Islet of Langerhans (tissue), 1 donor: ENCODE measurements around the gene RNF39.
A peak's percentile ranks its signal among the peaks of the same experiment; 100 is the strongest.

Experiments used
- FAIRE-seq: peaks from one replicate; lab custom pipeline; 2011; peaks lifted over from hg19 to GRCh38; lab: Jason Lieb, UNC

RNF39 gene

DNA sequence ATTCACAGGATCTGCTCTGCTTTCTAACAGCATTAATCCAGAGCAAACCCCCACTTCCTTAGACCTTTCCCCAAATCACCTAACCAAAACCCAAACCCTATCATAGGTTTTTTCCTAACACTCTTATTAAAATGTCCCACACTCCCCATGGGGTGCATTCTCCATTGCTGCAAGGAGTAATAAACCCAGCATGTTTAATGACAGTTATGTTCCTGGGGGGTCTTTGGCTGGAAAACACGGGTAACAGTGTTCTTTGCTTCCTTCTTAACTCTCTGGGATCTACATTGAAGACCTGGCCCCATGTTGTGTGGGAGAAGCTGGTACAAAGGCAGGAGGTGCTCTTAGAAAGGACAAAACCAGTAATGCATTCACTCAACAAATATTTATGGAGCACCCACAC, 21.3 kb upstream of the RNF39 start:
- FAIRE-seq: no peak

DNA sequence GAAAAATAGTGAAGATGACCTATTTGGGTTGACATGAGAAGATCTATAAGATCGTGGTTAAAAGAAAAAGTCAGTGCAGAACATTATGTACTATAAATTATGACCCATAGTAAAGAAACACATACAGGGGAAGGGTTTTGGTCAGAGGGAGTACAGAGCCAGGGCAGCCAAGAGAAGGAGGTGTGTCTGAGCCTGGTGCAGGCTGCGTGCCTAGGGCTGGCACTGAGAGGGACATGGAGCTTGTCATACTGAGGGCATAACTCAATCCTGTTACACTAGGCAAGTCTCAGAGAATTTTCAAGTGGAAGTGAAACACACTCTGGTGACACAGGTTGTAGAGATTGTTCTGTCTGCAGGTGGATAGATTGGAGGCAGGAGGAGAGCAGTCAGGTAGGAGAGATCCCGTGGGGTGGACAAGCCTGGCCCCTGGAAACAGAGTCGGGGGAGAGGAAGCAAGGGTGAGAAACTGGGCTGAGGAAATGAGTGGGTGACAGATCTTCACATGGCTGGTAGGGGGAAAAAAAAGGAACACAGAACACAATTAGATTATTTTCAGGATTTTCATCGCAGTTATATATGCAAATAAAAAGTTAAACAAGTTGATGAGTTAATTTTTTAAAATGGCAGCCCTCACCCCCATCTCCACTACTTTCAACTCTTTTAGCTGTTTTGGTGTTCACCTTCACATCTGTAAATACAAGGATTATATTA, 18.5 kb upstream of the RNF39 start:
- FAIRE-seq: no peak

DNA sequence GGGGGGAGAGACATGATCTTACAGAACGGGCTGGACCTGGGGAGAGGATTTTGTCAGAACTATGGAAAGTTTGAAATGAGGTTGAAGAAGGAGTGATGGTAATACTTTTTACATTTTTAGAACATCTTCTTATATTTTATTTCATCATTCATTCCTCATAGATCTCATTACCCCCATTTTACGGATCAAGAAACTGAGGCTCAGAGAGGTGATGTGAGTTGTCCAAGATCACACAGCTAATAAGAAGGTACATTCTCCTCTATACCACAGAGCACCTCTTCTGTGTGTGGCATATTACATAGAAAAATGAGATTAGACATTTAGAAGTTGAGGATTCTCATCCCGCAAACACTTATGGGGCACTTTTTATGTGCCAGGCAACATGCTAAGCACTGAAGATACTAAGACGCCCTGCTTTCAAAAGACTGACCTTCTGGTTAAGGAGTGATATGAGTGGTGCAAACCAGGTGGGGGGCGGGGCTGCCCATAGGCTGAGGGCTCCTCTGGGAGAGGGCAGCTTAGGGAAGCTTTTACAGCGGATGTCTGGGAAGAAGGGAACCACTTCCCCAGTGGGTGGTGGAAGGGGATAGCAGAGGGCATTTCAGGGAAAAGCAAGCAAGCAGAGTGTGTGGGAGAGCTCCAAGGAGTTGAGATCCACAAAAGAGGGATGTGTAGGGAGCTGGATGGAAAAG, 17.4 kb upstream of the RNF39 start:
- FAIRE-seq: no peak

DNA sequence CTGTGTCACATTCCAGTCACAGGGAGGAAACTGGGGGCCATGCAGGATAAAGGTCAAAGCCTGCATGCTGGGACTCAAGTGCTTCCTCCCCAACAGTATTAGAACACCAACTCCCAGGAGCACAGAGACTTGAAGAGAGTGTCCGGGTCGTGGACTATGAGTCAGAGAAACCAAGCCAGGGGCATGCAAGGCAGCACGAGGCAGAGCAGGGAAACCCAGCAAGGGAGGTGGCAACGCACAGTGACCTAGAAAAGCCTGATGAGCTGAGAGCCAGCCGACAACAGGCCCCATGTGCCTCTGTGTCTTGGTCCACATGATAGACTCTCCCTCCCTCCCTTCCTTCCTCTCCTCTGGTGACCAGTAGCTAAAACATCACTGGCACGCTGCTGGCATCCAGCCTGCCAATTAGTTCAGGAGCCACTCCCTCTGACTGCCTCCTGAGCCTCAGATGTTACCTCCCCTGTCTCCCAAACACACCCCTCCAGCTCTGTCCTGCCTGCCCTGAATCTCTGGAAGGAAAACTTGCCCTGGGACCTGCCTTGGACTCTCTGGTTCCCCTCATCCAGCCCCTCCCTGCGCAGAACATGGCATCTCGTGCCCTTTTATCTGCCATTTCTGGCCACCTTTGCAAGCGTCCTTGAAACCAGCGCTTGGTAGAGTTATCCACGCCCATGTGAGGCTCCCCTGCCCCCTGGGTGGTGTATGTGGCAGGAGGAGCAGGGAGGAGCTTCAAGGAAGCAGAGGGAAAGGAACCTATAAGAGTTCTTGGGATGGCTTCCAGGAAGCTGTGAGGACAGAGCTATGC, 16.2 kb upstream of the RNF39 start:
- FAIRE-seq: no peak

DNA sequence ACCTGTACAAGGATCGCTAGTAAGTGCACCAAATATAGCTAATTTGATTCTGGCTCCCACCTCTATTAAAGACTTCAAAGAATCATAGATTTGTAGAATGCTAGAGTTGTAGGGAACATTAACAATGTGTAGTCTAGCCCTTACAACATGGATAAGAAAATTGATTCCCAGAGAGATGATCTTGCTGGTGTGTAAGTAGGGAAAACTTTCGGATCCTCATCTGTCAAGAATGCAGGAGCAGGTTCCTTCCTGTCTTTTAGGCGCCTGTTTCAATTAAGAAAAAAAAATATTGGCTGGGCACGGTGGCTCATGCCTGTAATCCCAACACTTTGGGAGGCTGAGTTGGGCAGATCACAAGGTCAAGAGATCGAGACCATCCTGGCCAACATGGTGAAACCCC, 12.3 kb upstream of the RNF39 start:
- no peak for FAIRE-seq

DNA sequence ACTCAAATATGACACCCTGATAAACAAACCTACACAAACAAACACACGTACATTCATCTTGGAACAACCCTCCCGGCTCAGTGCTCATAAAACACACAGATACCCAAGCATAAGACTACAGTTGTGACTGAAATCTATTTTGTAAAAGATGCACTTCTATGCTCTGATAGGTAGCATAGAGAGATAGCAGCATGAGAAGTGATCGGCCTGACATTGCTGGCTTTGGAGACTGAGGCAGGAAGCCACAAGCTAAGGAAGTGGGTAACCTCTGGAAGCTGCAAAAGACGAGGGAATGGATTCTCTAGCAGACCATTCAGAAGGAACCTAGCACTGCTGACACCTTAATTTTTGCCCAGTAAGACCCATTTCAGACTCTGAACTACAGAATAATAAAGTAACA, 1.6 kb upstream of the RNF39 start:
- no peak for FAIRE-seq

DNA sequence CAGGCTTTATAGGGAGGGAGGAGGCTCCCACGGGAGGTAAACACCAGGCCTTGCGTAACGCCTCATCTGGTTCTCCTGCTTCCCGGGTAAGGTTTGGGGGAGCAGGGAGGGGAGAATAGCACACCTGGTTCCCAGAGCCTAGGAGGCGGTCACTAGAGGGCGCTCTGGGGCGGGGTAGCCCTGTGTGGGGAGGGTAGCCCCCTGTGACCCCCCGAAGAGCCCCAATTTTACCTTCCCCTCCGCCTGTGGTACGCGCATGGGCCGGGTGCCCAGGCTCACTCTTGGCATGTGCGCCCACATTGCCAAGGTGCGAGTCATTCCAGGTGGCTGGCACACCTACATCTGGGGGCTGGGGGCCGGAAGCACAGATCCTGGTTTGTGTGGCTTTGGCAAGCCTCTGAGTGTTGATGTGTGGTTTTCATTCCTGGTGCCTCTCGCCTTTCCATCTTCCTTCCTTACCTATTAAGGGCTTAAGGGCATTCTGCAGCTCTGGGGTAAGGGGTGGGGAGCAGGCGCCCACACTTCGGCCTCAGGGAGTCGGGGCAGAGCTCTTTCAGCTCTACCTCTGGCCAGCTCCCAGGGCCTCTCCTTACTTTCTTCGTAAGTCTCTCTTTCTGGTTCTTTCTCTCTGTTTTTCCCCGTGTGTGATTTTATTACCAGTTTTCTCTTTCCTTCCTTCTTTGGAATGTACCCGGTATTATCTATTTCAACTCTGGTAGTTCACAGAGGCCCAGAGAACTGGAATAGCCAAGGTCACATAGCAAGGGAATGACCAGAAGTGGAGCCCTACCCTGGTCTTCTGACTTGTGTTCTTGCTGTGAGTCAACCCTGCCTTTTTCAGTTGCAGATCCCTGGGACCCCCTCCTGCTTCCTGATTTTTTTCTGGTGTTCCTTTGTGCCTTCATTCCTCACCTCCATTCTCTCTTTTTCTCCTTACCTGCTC, 492 bp upstream of the RNF39 start:
- no peak for FAIRE-seq

DNA sequence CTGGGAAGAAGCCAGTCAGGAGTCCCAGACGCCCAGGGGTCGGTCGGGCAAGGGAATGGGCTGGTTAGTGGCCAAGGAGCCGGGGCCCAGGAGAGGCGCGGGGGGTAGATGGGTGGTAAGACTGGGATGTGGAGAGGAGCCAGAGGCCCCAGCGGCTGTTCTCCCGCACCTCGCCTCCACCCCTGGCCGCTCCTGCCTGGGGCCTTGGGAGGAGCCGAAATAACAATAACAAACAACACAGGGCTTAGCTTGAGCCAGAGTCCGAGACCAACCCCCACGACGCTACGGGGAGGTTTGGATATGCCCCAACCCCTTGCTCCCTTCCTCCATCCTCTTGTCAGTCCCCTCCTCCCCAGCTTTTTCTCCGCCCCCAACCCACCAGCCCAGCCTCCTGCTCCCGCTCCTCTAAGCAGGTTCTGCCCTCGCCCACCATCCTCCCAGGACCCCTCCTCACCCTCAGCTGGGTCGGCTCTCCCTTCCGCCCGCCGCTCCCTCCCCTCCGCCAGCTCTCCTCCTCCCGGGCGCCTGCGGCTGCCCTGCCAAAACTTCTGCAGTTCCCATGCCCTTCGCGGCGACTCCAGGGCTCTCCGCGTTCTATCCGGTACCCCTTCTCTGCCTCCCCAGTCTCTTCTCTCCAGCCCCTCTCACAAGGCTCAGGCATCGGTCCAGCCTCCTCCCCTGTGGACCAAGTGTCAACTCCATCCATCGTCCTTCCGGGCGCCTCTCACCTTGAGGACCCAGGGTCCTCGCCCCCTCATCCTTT, 1.1 kb downstream of the RNF39 start:
- FAIRE-seq: no peak

DNA sequence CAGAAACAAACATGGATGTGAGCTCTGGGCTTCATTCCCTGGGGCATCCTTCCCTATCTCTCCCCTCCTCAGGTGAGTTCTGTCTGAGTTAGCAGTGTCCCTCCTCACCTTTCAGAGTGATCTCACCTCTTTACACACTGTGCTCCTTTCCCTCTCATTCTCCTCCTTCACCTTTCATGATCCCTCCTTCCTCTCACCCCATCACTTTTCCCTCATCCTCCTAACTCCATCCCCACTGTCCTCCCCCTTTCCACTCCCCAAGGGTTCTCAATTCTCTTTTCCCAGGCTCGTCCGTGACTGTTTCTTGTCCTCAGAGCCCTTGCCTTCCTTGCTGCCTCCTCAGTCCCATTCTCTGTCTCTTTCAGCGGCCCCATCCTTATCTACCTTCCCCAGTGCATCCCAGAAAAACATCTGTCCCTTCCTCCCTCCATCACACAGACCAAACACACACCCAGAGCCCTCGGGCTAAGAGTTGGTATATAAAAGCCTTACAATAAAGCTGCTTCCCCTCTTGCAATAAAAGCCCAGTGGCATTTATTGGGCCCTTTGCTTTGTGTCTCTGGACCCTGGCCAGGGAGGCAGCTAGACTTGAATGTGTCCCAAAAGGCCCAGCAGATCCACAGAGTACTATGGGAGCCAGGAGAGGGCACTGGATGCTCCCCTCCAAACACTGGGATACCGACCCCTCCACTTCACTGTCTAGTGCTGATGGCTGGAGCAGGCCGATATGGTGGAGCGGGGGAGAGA, 1.9 kb downstream of the RNF39 start:
- no peak for FAIRE-seq

DNA sequence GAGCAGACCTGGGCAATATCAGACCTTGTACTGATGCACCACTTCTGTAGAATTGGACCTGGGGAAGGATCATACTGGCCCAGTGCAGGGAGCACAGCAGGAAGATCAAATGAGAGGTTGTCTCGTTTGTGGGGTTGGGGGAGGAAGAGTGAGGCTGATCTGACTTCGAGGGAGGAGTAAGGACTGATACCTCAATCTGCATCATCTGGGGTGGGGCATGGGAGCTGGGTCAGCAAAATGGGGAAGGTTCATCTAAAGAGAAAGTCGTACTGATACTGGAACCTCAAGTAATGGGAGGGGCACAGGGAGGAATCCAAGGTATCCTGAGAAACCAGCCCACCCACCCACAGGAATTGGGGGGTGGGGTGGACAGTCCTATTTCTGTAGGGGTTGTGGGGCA, 3.7 kb downstream of the RNF39 start:
- no peak for FAIRE-seq

DNA sequence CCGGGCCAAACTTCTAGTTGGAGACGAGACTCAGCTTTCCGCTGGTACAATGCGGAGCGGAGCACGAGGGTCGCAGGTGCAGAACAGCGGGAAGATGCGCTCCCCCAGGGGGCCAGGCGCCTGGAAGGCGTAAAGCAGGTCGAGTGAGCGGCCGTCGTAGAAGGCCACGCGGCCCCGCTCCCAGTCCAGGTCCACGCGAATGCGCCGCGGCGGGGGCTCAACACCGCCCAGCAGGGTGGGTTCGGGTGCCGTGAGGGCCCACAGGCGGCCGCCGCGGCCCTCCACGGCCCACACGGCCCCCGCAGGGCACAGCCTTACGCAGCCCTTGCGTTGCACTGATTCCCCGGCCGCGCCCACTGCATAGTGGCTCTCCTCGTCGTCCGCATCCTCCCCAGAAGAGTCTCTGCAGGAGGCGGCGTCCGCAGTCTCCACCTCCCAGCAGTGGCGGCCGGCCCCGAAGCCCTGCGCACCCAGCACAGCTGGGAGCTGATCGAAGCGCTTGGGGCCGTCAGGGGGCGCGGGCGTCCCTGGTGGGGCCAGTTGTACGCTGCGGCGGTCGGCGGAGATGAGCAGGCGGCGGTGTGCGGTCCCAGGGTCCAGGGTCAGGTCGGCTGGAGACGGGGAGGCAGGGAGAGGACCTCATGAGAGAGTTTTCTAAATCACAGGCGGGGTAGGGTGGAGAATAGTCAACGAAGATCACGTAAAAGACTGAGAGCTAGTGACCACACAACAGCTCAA, 4.3 kb downstream of the RNF39 start:
- no peak for FAIRE-seq

DNA sequence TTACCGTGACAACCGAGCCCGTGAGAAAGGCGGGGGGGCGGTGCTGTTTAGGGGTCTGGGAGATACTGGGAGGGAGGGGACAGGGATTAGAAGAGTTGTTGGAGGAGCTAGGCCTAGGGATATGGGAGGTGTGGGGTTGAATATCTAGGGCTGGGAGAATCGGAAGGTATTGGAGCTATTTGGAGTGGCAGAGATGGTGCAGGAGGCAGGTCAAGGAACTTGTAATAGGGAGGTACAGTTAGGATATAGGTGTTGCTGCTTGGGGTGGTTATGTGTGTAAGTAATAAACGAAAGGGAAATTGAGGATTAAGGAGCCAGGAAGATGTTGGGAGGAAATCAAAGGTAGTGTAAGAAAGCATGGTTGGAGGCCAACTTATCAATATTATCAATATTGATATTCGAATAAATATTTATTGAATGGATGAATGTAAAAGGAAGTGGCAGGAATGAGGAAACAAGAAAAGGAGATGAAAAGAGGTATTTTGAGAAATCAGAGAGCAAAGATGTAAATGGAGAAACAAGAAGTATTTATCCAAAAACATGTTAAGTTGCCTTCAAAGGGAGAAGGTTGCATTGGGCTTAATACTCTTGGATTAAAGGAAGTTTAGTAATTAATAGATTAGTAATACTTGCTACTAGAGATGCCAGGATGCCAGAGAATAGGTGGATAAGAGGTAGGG, 8.0 kb downstream of the RNF39 start:
- FAIRE-seq: no peak

DNA sequence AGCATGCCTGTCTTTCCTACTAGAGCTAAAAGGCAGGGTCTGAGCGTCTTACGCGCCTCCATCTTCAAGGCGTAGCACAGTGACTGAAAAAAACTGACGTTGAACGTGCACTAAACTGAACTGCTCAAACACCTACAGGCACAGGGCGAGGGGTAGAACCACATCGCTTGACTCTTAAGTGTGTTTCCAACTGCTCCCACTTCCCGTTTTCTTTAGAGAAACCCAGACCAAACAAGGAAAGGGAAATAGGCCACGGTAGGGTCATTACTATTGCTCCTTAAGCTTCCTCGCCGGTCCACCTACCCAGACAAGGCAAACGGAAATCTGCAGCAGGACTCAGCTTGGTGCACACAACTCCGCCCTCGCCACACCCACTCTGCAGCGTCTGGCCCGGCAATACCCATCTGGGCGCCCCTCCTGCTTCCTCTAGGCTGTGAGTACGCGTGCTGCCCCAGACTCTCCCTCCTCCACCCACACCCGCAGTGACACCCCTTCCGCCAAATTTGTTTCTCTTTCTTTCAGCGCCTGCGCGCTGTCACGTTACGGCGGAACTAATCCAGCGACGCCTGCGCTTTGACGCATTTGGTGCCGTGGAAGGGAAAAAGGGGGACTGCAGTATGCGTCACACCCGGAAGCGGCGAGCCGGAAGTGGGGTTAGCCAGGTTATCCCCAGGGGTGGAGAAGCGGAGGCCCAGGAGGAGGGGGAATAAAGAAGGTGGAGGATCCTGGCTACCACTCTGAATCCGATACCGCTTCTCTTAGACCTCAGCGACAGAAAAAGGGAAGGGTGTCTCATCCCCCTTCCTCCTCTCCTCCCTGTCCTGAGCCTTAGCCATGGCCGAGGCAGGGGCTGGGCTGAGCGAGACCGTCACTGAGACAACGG, 8.8 kb downstream of the RNF39 start, which contains the start of gene PPP1R11:
Gene PPP1R11, plus strand, starts transcription at position 622 of the 883 bp plus-strand sequence. Its CDS starts 213 bp downstream, at position 835.
- FAIRE-seq: peak; percentile 92

DNA sequence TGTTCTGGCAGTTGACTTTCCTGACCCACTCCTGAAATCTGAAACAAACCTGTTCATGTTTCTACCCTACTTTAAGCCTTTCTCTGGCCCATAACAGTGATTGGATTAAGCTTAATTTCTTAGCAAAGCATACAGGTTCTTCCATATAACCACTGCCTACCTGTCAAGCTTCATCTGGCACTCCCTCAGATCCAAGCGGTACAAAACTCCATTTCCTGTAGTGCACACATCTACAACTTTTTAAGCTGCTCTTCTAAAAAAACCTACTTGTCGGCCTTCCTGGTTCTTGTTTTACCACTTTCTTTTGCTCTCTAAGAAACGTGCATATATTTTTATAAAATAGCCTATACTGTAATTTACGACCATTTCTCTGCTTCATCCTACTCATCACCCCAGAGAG, 9.5 kb downstream of the RNF39 start:
- no peak for FAIRE-seq

DNA sequence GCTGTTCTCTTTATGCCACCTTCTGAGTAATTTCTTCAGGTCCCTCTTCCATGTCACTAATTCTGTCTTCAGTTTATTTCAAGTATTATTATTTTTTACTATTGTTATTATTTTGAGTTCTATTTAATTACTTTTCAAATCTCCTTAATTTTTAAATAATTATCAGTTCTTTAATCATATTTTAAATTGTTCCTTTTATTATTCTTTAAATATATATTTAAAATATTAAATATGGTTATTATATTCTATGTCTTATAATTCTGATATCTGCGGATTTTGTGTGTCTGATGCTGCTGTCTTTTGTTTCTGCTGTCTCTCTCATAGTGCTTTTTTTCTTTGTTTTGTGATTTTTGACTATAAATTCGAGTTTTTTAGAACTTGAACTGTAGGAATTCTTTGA, 12.3 kb downstream of the RNF39 start:
- no peak for FAIRE-seq

DNA sequence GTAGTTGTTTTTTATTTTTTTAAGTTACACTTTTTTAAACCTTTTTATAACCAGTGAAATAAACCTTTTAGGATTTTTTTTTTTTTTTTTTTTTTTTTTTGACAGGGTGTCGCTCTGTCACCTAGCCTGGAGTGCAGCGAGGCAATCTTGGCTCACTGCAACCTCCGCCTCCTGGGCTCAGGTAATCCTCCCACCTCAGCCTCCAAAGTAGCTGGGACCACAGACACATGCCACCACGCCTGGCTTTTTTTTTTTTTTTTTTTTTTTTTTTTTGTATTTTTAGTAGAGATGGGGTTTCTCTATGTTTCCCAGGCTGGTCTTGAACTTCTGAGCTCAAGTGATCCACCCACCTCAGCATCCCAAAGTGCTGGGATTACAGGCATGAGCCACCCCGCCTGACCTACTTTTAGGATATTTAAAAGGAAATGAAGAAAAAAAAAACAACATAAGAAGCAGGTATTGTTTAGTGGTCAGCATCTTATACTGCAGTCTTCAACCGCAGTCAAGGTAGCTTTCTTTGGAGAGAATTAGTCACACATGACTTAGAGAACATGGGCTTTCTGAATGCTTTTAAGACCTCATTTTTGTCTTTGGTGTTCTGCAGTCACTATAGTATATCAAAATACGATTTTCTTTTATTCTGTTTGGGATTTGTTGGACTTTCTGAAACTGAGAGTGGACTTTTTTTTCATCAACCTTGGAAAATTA, 12.9 kb downstream of the RNF39 start:
- FAIRE-seq: no peak

DNA sequence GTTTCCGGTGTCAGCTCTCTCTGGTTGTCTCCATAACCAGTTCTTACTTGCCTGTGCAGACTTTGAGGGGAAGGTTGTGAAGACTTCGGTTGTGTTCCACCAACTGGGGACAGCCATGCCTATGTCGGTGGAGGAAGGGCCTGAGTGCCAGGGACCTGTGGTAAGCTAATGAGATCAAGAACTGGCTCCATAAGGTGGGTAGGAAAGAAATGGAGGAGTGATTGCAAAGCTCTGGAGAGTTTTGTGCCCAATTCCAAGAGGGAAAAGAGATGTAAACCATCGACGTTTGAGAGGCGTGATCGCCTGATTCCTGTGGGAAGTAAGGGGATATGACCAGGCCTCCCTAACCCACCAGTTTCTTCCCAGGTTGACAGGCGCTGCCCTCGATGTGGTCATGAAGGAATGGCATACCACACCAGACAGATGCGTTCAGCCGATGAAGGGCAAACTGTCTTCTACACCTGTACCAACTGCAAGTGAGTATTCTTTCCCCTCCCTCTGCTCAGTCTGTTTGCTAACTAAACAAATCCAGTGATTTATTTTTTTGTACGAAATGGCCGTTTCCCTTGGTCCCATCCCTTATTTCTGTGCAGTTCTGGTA, 13.6 kb downstream of the RNF39 start:
- FAIRE-seq: no peak
